ENCODE measurements around the gene SNAP29.

- TF ChIP-seq, protein P1, sequence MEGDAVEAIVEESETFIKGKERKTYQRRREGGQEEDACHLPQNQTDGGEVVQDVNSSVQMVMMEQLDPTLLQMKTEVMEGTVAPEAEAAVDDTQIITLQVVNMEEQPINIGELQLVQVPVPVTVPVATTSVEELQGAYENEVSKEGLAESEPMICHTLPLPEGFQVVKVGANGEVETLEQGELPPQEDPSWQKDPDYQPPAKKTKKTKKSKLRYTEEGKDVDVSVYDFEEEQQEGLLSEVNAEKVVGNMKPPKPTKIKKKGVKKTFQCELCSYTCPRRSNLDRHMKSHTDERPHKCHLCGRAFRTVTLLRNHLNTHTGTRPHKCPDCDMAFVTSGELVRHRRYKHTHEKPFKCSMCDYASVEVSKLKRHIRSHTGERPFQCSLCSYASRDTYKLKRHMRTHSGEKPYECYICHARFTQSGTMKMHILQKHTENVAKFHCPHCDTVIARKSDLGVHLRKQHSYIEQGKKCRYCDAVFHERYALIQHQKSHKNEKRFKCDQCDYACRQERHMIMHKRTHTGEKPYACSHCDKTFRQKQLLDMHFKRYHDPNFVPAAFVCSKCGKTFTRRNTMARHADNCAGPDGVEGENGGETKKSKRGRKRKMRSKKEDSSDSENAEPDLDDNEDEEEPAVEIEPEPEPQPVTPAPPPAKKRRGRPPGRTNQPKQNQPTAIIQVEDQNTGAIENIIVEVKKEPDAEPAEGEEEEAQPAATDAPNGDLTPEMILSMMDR (IDR thresholded peaks at IDR 0.05) = no peak
- TF ChIP-seq POLR2AphosphoS5 (IDR thresholded peaks at IDR 0.05) = no peak
Measured at GRCh38 chr22:20829491-20830134, 29.2 kb upstream of the SNAP29 start.

Measured in stomach (tissue), 4 donors.